MM.1S (cell line): Measurements from ENCODE around the gene CDKN2B-AS1.

Experiments used
- DNase-seq: peaks from one replicate; pipeline ENCODE4 v3.0.0-alpha.2; 2015
- H2AFZ ChIP-seq: fragments of 300-600 bp; sonication (generic); 2 replicates; pipeline ENCODE4 v1.6.0; 2016; ENCODE audit warnings: antibody characterized with exemption, low read length
- H3F3A ChIP-seq: fragments of 300-600 bp; sonication (generic); 2 replicates; pipeline ENCODE4 v1.6.1; 2016; ENCODE audit warnings: mild to moderate bottlenecking, antibody characterized with exemption, low read length, moderate library complexity, mixed read lengths; ENCODE audit not compliant: insufficient read depth
- H3K27ac ChIP-seq: fragments of 300-600 bp; sonication (generic); 2 replicates; pipeline ENCODE4 v1.5.1; 2016; ENCODE audit warnings: mild to moderate bottlenecking, low read length
- H3K27me3 ChIP-seq: fragments of 300-600 bp; sonication (generic); replicated peaks from 2 replicates; pipeline ENCODE4 v1.6.0; 2016; ENCODE audit warnings: low read length; ENCODE audit not compliant: insufficient read depth
- H3K36me3 ChIP-seq: fragments of 300-600 bp; sonication (generic); replicated peaks from 2 replicates; pipeline ENCODE4 v1.6.1; 2016; ENCODE audit warnings: mild to moderate bottlenecking, low read length, mixed read lengths; ENCODE audit not compliant: insufficient read depth
- H3K4me1 ChIP-seq: fragments of 300-600 bp; sonication (generic); 2 replicates; pipeline ENCODE4 v1.6.1; 2016; ENCODE audit warnings: low read length, mixed read lengths
- H3K4me2 ChIP-seq: fragments of 300-600 bp; sonication (generic); 2 replicates; pipeline ENCODE4 v1.6.0; 2016; ENCODE audit warnings: low read depth, low read length
- H3K4me3 ChIP-seq: fragments of 300-600 bp; sonication (generic); 2 replicates; pipeline ENCODE4 v1.5.1; 2016; ENCODE audit warnings: low read length, mixed read lengths
- H3K79me2 ChIP-seq: fragments of 300-600 bp; sonication (generic); 2 replicates; pipeline ENCODE4 v1.6.1; 2016; ENCODE audit warnings: mixed run types, low read length, mixed read lengths
- H3K9ac ChIP-seq: fragments of 300-600 bp; sonication (generic); 2 replicates; pipeline ENCODE4 v1.6.1; 2016; ENCODE audit warnings: low read length, mixed read lengths
- H3K9me2 ChIP-seq: fragments of 300-600 bp; sonication (generic); replicated peaks from 2 replicates; pipeline ENCODE4 v1.6.1; 2016; ENCODE audit warnings: mild to moderate bottlenecking, low read length, mixed read lengths; ENCODE audit not compliant: insufficient read depth
- H3K9me3 ChIP-seq: fragments of 300-600 bp; sonication (generic); replicated peaks from 2 replicates; pipeline ENCODE4 v1.6.1; 2016; ENCODE audit warnings: mild to moderate bottlenecking, low read length, mixed read lengths; ENCODE audit not compliant: insufficient read depth
- H4K20me1 ChIP-seq: fragments of 300-600 bp; sonication (generic); 2 replicates; pipeline ENCODE4 v1.6.1; 2016; ENCODE audit warnings: mild to moderate bottlenecking, low read length, moderate library complexity, mixed read lengths; ENCODE audit not compliant: insufficient read depth
- CTCF ChIP-seq: fragments of 300-600 bp; sonication (generic); IDR thresholded peaks from 2 replicates; pipeline ENCODE4 v1.5.1; 2016; ENCODE audit warnings: antibody characterized with exemption, low read length, mixed read lengths
- EZH2 ChIP-seq: fragments of 300-600 bp; sonication (generic); optimal IDR thresholded peaks from 2 replicates; pipeline ENCODE3; 2017; ENCODE audit warnings: low read depth, mild to moderate bottlenecking, antibody characterized with exemption, low read length, mixed read lengths
- EZH2phosphoT487 ChIP-seq: fragments of 300-600 bp; sonication (generic); IDR thresholded peaks from 2 replicates; pipeline ENCODE4 v1.6.1; 2018; ENCODE audit warnings: antibody characterized with exemption, low read length

Gene CDKN2B-AS1

DNA sequence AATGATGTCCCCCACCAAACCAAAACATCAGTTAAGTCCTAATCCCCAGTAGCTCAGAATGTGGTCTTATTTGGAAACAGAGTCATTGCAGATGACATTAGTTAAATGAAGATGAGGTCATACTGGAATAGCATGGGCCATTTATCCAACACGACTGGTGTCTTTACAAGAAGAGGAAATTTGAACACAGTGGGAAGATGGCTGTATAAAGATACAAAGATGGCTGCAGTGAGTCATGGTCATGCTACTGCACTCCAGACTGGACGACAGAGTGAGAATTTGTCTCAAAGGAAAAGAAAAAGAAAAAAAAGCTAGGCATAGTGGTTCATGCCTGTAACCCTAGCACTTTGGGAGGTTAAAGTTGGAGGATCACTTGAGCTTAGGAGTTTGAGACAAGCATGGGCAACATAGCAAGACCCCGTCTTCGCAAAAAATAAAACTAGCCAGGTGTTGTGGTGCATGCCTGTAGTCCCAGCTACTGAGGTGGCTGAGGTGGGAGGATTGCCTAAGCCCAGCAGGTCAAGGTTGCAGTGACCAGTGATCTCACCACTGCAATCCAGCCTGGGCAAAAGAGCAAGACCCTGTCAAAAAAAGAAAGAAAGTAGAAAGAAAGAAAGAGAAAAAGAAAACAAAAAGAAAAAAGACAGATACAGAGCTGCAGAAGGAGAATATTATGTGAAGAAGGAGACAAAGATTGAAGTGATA is 144.5 kb downstream of the CDKN2B-AS1 start:
- no peak overlapping the region for H3K9ac ChIP-seq
- TF ChIP-seq EZH2phosphoT487: no peak
- no peak for TF ChIP-seq CTCF
- TF ChIP-seq EZH2: no peak
- H3F3A ChIP-seq: no peaks in the 10 kb centered on the region
- H3K9me3 ChIP-seq: no peaks in the 10 kb centered on the region
- no peaks in the 10 kb centered on the region for H3K36me3 ChIP-seq
- H3K4me2 ChIP-seq: no peak overlapping the region
- H3K79me2 ChIP-seq: no peaks in the 10 kb centered on the region
- no peak overlapping the region for H2AFZ ChIP-seq
- no peaks in the 10 kb centered on the region for H3K4me1 ChIP-seq
- no peaks in the 10 kb centered on the region for H3K27me3 ChIP-seq
- H3K4me3 ChIP-seq: no peak overlapping the region
- no peaks in the 10 kb centered on the region for H4K20me1 ChIP-seq
- H3K9me2 ChIP-seq: no peaks in the 10 kb centered on the region
- no peak overlapping the region for H3K27ac ChIP-seq
- DNase-seq: no peak

DNA sequence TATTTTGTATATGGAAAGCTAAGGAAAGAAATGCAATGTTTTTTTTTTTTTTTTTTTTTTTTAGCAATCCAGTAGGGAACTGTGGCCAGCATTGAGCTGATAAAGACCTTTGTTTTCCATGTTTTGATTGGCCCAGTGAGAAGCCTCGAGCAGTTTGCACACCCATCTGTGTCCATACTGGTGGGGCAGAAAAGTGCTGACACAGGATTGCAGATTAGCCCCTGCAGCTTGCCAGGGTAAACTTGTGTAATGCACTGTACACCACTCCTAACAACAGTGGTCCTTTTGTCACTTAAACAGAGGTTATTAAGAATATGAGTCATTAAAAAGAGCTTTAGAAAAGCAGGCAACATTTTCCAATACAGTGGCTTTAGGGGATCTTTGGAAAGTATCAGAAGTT is 147.3 kb downstream of the CDKN2B-AS1 start:
- Histone ChIP-seq H3K79me2 (no peaks in the 10 kb centered on the region), H3K9ac (no peak overlapping the region), H3K4me3 (no peak overlapping the region), H2AFZ (no peak overlapping the region), H3F3A (no peaks in the 10 kb centered on the region), H3K4me1 (no peaks in the 10 kb centered on the region), H3K27me3 (no peaks in the 10 kb centered on the region), H3K4me2 (no peak overlapping the region), H3K27ac (no peak overlapping the region), H4K20me1 (no peaks in the 10 kb centered on the region), H3K9me3 (no peaks in the 10 kb centered on the region), H3K9me2 (no peaks in the 10 kb centered on the region), H3K36me3 (no peaks in the 10 kb centered on the region)
- DNase-seq: no peak
- no peak for TF ChIP-seq CTCF
- TF ChIP-seq EZH2phosphoT487: no peak
- TF ChIP-seq EZH2: no peak

DNA sequence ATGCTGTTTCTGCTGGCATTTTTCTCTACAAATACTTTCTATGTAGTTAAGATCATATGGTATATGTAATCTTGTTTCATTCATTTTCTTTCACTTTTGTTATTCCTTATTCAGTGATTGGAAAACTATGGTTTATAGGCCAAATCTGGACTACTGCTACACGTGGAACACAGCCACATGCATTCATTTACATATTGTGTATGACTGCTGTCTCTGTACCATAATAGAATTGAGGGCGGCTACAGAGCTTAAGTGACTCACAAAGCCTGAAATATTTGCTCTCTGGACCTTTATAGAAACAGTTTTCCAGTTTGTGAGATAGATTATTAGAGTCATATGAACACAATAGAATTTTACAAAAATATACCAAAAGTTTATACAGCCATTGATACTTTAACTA is 148.1 kb downstream of the CDKN2B-AS1 start:
- DNase-seq: no peak
- Histone ChIP-seq H4K20me1 (no peaks in the 10 kb centered on the region), H3K4me1 (no peaks in the 10 kb centered on the region), H3K27ac (no peak overlapping the region), H3K4me2 (no peak overlapping the region), H3K36me3 (no peaks in the 10 kb centered on the region), H3K79me2 (no peaks in the 10 kb centered on the region), H3K9ac (no peak overlapping the region), H2AFZ (no peak overlapping the region), H3K9me3 (no peaks in the 10 kb centered on the region), H3K9me2 (no peaks in the 10 kb centered on the region), H3K4me3 (no peak overlapping the region), H3F3A (no peaks in the 10 kb centered on the region), H3K27me3 (no peaks in the 10 kb centered on the region)
- TF ChIP-seq CTCF (no peak), EZH2phosphoT487 (no peak), EZH2 (no peak)
